NCI-H2171 treated with DMSO at 0.1 percent for 48 hours (cell line): ENCODE data around the gene ZDBF2.
"Not testable (repeated sequence)": the region's sequence is repeated elsewhere in the genome, so short reads cannot be mapped to it uniquely, and the experiment has no call there.

Source experiments
- DNase-seq: peaks from one replicate; lab custom pipeline; 2025; lab: John Stamatoyannopoulos, UW

The ZDBF2 gene

GRCh38 chr2:206323486-206323885 is 49.0 kb downstream of the ZDBF2 start:
- DNase-seq: peak; percentile 2

- DNase-seq: no peak
Measured at GRCh38 chr2:206324869-206325268, 50.4 kb downstream of the ZDBF2 start.

GRCh38 chr2:206328974-206329373 is 54.5 kb downstream of the ZDBF2 start:
- no peak for DNase-seq

GRCh38 chr2:206336861-206337260 is 62.4 kb downstream of the ZDBF2 start:
- DNase-seq: no peak

GRCh38 chr2:206337956-206338355 is 63.5 kb downstream of the ZDBF2 start:
- no peak for DNase-seq

GRCh38 chr2:206341396-206341795 is 66.9 kb downstream of the ZDBF2 start:
- DNase-seq: no peak

GRCh38 chr2:206343144-206343543 is 68.7 kb downstream of the ZDBF2 start:
- no peak for DNase-seq

GRCh38 chr2:206343816-206344215 is 69.4 kb downstream of the ZDBF2 start:
- no peak for DNase-seq

GRCh38 chr2:206345606-206346005 is 71.1 kb downstream of the ZDBF2 start:
- no peak for DNase-seq

- no peak for DNase-seq
Measured at GRCh38 chr2:206349375-206349774, 74.9 kb downstream of the ZDBF2 start.

GRCh38 chr2:206352571-206352970 is 78.1 kb downstream of the ZDBF2 start:
- no peak for DNase-seq

GRCh38 chr2:206353685-206354084 is 79.2 kb downstream of the ZDBF2 start:
- no peak for DNase-seq

GRCh38 chr2:206354129-206354528 is 79.7 kb downstream of the ZDBF2 start:
- no peak for DNase-seq

- DNase-seq: not testable (repeated sequence)
Measured at GRCh38 chr2:206356840-206357239, 82.4 kb downstream of the ZDBF2 start.

- DNase-seq: not testable (repeated sequence)
Measured at GRCh38 chr2:206360840-206361239, 86.4 kb downstream of the ZDBF2 start.

GRCh38 chr2:206361407-206362045 is 87.1 kb downstream of the ZDBF2 start:
- no peak for DNase-seq
